ENCODE measurements around the gene GAP43.

GAP43 gene

DNA sequence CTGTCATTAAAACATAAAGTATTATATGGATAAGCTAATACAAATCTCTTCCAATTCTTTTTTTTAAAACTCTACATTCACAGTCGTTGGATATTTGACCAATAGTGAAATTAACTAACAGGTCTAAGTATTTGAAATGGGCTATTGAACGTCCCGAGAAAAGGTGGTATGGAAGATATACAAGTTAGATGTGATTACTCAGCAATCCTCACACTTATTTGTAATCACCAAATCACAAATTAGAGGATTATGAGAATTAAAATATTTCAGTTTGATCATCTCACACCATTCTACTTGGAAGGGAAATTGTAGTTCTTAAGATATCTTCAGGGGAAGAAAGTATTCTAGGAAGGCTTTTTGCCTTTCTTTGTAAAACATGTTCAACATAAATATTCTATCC is 60.5 kb downstream of the GAP43 start:
- H3K4me1 ChIP-seq (ENCODE audit: control insufficient read depth, low read length), result no peaks in the 10 kb centered on the region
- no peaks in the 10 kb centered on the region for H4K20me1 ChIP-seq (ENCODE audit: control insufficient read depth, insufficient read depth, low read depth, low read length)
- H3K27me3 ChIP-seq (ENCODE audit: control insufficient read depth, low read length), result peaks cover 17% of the 10 kb centered on the region
- H3F3A ChIP-seq (ENCODE audit: control insufficient read depth, insufficient read depth), result no peaks in the 10 kb centered on the region
- H3K9me3 ChIP-seq (ENCODE audit: control insufficient read depth, insufficient read depth, low read length), result no peaks in the 10 kb centered on the region
- H3K4me2 ChIP-seq (ENCODE audit: low read length), result no peak overlapping the region
- no peak overlapping the region for H3K27ac ChIP-seq (ENCODE audit: low read depth, low read length)
- TF ChIP-seq EZH2phosphoT487 (IDR thresholded peaks at IDR 0.05; ENCODE audit: borderline replicate concordance, low read length), result no peak
- TF ChIP-seq, protein P1, sequence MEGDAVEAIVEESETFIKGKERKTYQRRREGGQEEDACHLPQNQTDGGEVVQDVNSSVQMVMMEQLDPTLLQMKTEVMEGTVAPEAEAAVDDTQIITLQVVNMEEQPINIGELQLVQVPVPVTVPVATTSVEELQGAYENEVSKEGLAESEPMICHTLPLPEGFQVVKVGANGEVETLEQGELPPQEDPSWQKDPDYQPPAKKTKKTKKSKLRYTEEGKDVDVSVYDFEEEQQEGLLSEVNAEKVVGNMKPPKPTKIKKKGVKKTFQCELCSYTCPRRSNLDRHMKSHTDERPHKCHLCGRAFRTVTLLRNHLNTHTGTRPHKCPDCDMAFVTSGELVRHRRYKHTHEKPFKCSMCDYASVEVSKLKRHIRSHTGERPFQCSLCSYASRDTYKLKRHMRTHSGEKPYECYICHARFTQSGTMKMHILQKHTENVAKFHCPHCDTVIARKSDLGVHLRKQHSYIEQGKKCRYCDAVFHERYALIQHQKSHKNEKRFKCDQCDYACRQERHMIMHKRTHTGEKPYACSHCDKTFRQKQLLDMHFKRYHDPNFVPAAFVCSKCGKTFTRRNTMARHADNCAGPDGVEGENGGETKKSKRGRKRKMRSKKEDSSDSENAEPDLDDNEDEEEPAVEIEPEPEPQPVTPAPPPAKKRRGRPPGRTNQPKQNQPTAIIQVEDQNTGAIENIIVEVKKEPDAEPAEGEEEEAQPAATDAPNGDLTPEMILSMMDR (IDR thresholded peaks at IDR 0.05; ENCODE audit: low read depth, low read length, poor library complexity, severe bottlenecking), result no peak
- no peaks in the 10 kb centered on the region for H3K36me3 ChIP-seq (ENCODE audit: control insufficient read depth, low read length)
- H3K79me2 ChIP-seq (ENCODE audit: control insufficient read depth, low read length), result no peaks in the 10 kb centered on the region
- no peak overlapping the region for H3K4me3 ChIP-seq (ENCODE audit: low read length)
- H3K9me2 ChIP-seq (replicated peaks; ENCODE audit: control insufficient read depth, low read length), result no peaks in the 10 kb centered on the region

DNA sequence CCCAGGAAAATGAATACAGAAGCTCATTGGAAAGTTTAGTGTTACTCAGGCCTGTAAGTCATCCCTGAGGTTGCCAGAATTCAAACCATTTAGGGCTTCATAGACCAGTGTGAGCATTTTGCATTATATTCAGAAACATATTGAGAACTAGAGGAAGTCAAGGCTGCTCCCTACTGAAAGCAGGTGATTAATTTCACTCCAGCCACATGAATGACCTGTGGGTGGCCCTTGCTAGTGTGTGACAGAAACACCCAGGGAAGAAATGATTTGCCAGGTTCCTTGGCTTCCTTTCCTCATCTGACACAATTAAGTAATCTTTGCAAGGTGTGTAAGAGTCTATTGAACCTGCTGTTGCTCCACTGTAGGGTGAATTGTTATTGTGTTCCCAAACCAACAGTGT is 61.8 kb downstream of the GAP43 start:
- Histone ChIP-seq H3K4me3 (ENCODE audit: low read length) (no peak overlapping the region), H3K9me2 (replicated peaks; ENCODE audit: control insufficient read depth, low read length) (no peaks in the 10 kb centered on the region), H3K4me2 (ENCODE audit: low read length) (no peak overlapping the region), H3K9me3 (ENCODE audit: control insufficient read depth, insufficient read depth, low read length) (no peaks in the 10 kb centered on the region), H3K27me3 (ENCODE audit: control insufficient read depth, low read length) (peaks cover 17% of the 10 kb centered on the region), H3K27ac (ENCODE audit: low read depth, low read length) (no peak overlapping the region), H3F3A (ENCODE audit: control insufficient read depth, insufficient read depth) (no peaks in the 10 kb centered on the region), H4K20me1 (ENCODE audit: control insufficient read depth, insufficient read depth, low read depth, low read length) (no peaks in the 10 kb centered on the region), H3K4me1 (ENCODE audit: control insufficient read depth, low read length) (no peaks in the 10 kb centered on the region), H3K79me2 (ENCODE audit: control insufficient read depth, low read length) (no peaks in the 10 kb centered on the region), H3K36me3 (ENCODE audit: control insufficient read depth, low read length) (no peaks in the 10 kb centered on the region)
- TF ChIP-seq EZH2phosphoT487 (IDR thresholded peaks at IDR 0.05; ENCODE audit: borderline replicate concordance, low read length), result no peak
- TF ChIP-seq, protein P1 (IDR thresholded peaks at IDR 0.05; ENCODE audit: low read depth, low read length, poor library complexity, severe bottlenecking), result no peak

DNA sequence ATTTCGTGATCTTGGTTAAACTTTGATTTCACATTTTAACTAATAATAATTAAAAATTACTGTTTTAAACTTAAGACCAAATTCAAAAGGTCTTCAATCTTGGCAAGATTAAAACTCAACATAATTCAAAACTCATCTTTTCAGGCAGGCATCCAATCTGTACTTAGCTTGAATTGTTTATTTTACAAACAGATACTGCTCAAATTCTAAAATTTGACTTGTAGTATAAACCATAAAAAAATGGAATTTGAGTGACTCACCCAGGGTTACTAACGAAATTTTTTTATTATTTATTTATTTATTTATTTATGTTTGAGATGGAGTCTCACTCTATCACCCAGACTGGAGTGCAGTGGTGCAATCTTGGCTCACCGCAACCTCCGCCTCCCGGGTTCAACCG is 64.4 kb downstream of the GAP43 start:
- Histone ChIP-seq H3K36me3 (ENCODE audit: control insufficient read depth, low read length) (no peaks in the 10 kb centered on the region), H3K4me2 (ENCODE audit: low read length) (no peak overlapping the region), H3K9me3 (ENCODE audit: control insufficient read depth, insufficient read depth, low read length) (no peaks in the 10 kb centered on the region), H3K27ac (ENCODE audit: low read depth, low read length) (no peak overlapping the region), H3K27me3 (ENCODE audit: control insufficient read depth, low read length) (peaks cover 6% of the 10 kb centered on the region; the same call in 1 of the 2 replicates), H3K4me1 (ENCODE audit: control insufficient read depth, low read length) (no peaks in the 10 kb centered on the region), H3K9me2 (replicated peaks; ENCODE audit: control insufficient read depth, low read length) (no peaks in the 10 kb centered on the region), H4K20me1 (ENCODE audit: control insufficient read depth, insufficient read depth, low read depth, low read length) (no peaks in the 10 kb centered on the region), H3F3A (ENCODE audit: control insufficient read depth, insufficient read depth) (no peaks in the 10 kb centered on the region), H3K4me3 (ENCODE audit: low read length) (no peak overlapping the region), H3K79me2 (ENCODE audit: control insufficient read depth, low read length) (no peaks in the 10 kb centered on the region)
- TF ChIP-seq, protein P1 (IDR thresholded peaks at IDR 0.05; ENCODE audit: low read depth, low read length, poor library complexity, severe bottlenecking), result no peak
- no peak for TF ChIP-seq EZH2phosphoT487 (IDR thresholded peaks at IDR 0.05; ENCODE audit: borderline replicate concordance, low read length)

DNA sequence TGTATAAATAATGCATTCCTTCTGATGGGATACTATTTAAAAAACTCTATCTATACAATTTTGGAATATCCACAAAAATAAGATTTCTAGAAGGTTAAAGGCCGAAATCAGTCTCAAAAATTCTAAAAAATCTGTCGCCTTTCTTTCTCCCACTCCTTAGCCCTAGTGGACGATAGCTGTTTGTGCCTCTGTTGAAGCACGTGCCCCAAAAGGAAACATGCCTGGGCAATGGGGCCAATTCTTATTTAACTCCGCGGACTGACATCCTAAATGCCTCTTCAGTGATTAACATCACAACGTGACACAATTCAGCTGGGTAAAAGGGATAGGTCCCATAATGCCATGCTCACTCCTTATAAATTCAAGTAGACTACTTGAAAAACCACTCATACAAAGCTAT is 65.1 kb downstream of the GAP43 start:
- no peak overlapping the region for H3K4me2 ChIP-seq (ENCODE audit: low read length)
- no peak overlapping the region for H3K4me3 ChIP-seq (ENCODE audit: low read length)
- H3K79me2 ChIP-seq (ENCODE audit: control insufficient read depth, low read length), result no peaks in the 10 kb centered on the region
- no peaks in the 10 kb centered on the region for H3K4me1 ChIP-seq (ENCODE audit: control insufficient read depth, low read length)
- TF ChIP-seq, protein P1 (IDR thresholded peaks at IDR 0.05; ENCODE audit: low read depth, low read length, poor library complexity, severe bottlenecking), result no peak
- TF ChIP-seq EZH2phosphoT487 (IDR thresholded peaks at IDR 0.05; ENCODE audit: borderline replicate concordance, low read length), result no peak
- H3K27ac ChIP-seq (ENCODE audit: low read depth, low read length), result no peak overlapping the region
- no peaks in the 10 kb centered on the region for H4K20me1 ChIP-seq (ENCODE audit: control insufficient read depth, insufficient read depth, low read depth, low read length)
- H3K9me2 ChIP-seq (replicated peaks; ENCODE audit: control insufficient read depth, low read length), result no peaks in the 10 kb centered on the region
- no peaks in the 10 kb centered on the region for H3K36me3 ChIP-seq (ENCODE audit: control insufficient read depth, low read length)
- peaks cover 6% of the 10 kb centered on the region; the same call in 1 of the 2 replicates for H3K27me3 ChIP-seq (ENCODE audit: control insufficient read depth, low read length)
- no peaks in the 10 kb centered on the region for H3K9me3 ChIP-seq (ENCODE audit: control insufficient read depth, insufficient read depth, low read length)
- H3F3A ChIP-seq (ENCODE audit: control insufficient read depth, insufficient read depth), result no peaks in the 10 kb centered on the region
